GDM1 (cell line): ENCODE data around the gene ZC3H18.

ENCODE experiments used
- DNase-seq: peaks from one replicate; lab custom pipeline; 2025; lab: John Stamatoyannopoulos, UW

The ZC3H18 gene

DNA sequence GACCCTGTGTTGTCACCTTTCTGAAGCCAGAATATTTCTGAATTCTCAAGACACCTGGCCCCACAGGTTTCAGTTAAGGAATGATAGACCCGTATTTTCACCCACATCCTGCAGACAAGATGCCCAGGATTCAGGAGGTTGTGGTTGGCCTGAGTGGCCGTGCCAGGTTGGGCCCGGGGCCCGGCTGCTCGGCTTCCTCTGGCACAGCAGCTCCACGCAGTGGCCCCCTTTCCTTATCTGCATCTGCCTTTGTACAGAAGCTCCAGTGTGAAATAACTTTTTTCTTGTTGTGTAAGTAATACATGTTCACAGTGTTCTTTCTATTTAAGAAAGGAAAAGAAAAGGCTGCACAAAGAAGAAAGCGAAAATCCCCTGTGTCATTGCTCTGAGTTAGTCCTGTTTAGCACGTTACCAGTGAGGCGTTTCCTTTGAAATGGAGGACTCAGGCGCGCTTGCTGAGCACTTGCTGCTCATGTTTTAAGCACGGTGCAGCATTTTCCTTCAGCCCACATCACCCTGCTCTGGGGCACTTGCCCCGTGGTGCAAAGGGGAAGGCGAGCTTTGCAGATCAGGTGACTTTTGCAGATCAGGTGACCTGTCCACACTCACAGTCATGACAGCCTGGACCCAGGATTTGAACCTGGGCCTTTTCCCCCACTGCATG, 12.8 kb downstream of the ZC3H18 start:
- no peak for DNase-seq

GRCh38 chr16:88584676-88585075, 14.5 kb downstream of the ZC3H18 start:
- DNase-seq: no peak

DNA sequence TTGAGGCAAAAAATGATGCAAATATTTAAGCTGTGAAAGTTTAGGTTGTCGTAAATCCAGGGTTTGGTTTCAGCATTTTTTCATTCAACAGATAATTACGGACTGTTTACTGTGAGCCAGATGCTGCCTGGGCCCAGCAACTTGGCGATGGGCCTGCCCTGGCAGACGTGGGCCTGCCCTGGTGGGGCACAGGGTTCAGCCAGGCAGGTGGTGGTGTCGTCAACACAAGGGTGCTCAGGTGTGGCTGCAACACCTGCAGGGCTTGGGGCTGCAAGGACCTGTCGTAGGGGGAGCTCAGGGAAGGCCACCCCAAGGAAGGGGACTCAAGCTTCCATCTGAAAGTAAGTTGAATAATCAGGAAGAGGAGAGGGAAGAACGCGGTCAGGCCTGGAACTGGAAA, 15.1 kb downstream of the ZC3H18 start:
- DNase-seq: no peak

DNA sequence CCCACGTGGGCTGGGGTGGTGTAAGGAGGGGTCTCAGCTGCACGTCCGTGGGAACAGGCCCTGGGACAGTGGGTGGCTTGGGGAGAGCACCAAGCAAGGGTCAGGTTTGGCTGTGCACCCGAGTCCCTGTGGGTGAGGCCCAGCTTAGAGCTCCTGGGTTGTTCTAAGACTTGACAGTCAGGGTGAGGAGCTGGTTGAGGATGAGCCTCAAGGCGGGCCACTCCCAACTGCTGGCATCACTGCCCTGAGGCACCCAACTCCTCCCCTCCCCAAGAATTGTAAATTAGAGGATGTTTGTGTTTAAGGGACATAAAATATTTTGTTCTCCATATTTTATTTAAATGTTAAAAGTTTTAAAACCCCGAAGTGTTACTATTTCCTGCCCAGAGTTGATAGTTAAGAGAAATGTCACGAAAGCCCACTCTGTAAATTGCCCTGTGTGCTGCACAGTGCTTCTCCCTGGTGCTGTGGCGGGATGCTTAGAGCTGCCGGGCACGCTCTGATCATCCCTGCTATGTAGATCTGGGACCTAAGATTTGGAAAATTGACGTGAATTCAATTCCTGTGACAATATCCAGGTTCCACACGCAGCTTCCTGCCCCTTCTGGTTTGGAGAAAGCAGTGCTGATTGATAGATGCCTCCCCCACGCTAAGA, 15.9 kb downstream of the ZC3H18 start:
- DNase-seq: no peak

- DNase-seq: no peak
Observed at GRCh38 chr16:88588148-88588547, 17.9 kb downstream of the ZC3H18 start.

GRCh38 chr16:88588754-88589153, 18.6 kb downstream of the ZC3H18 start:
- no peak for DNase-seq

DNA sequence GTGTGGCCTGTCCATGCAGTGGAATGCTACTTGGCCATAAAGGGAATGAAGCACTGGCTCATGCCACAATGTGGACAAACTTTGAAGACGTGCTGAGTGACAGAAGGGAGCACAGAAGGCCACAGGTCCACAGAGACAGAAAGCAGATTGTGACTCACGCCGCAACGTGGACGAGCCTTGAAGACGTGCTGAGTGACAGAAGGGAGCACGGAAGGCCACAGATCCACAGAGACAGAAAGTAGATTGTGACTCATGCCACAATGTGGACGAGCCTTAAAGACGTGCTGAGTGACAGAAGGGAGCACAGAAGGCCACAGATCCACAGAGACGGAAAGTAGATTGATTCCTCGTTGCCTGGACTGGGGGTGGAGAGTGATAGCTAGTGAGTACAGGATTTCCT, 19.2 kb downstream of the ZC3H18 start:
- no peak for DNase-seq

DNA sequence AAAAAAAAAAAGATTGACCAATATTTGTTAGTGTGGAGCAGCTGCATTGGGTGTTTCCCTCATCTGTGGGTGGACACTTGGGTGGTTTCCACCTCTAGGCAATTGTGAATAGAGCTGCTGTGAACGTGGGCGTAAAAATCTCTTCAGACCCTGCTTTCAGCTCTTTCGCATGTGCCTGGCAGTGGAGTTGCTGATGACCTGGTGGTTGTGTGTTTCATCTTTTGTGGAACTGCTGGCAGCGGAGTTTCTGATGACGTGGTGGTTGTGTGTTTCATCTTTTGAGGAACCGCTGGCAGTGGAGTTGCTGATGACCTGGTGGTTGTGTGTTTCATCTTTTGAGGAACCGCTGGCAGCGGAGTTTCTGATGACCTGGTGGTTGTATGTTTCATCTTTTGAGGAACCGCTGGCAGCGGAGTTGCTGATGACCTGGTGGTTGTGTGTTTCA, 21.4 kb downstream of the ZC3H18 start:
- no peak for DNase-seq

GRCh38 chr16:88593061-88593460, 22.9 kb downstream of the ZC3H18 start:
- DNase-seq: no peak

- no peak for DNase-seq
Observed at GRCh38 chr16:88593489-88593888, 23.3 kb downstream of the ZC3H18 start.

DNA sequence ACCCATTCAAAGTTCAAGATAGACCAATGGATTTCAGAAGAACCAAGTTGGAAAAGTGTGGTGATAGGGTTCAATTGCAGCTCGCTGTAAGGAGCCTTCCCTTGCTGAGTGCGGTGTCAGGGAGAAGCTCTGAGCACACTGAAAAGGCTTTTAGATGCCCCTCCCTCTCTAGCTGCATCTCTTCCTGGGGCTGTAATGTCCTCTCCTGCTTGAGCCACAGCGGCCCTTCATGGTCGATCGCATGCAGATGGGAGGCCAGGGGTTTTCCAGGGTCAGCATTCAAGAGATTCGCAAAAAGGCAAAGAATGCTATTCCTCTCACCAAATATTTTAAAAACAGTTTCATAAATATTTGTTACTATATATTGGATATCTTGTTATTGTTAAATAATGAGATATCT, 23.7 kb downstream of the ZC3H18 start:
- no peak for DNase-seq

DNA sequence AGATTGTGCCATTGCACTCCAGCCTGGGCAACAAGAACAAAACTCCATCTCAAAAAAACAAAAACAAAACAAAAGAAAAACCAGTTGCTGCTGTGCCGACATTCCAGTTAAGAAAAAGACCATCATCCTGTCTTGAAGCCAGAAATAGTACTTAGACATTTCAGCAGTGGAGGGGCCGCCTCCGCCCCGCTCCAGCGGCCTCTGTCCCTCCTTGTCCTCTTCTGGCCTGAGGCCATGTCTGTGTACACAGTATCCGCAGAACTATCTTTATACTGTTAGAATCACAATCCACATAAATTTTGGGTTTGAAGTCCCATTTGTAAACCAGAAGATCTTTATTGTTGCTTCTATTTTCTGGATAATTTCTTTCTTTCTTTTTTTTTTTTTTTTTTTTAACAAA, 24.9 kb downstream of the ZC3H18 start:
- no peak for DNase-seq

GRCh38 chr16:88595921-88596320, 25.7 kb downstream of the ZC3H18 start:
- no peak for DNase-seq

- no peak for DNase-seq
Observed at GRCh38 chr16:88596483-88596882, 26.3 kb downstream of the ZC3H18 start.

GRCh38 chr16:88597856-88598491, 27.8 kb downstream of the ZC3H18 start:
- DNase-seq: no peak

DNA sequence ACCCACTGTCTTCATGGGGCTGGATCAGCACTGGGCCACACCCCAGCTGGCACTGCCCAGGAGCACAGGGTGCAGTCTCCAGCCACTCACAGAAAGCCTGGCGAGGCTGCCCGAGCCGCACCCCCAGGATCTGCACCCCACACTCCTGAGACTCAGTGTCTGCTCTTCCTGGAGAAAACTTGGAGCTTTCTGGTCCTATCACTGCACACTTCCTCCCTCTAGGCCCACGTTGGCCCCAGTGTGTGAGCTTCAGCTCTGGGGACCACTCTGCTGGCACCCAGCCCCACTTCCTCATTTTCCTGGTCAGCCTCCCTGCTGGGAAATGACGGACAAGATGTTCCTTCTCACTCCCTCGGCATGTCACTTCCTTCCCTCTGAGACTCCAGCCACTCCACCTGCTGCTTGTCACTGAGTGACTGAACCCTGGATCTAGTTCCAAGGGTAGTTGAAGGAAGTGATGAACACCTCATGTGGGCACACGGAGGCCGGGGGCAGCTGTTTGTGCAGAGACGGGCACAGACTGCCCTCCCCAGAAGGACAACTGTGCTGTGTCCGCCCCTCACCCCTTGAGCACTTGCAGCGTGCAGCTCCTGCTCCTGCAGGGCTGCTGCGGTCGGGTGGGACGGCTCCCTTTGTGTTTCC, 29.0 kb downstream of the ZC3H18 start:
- DNase-seq: peak; percentile 4

DNA sequence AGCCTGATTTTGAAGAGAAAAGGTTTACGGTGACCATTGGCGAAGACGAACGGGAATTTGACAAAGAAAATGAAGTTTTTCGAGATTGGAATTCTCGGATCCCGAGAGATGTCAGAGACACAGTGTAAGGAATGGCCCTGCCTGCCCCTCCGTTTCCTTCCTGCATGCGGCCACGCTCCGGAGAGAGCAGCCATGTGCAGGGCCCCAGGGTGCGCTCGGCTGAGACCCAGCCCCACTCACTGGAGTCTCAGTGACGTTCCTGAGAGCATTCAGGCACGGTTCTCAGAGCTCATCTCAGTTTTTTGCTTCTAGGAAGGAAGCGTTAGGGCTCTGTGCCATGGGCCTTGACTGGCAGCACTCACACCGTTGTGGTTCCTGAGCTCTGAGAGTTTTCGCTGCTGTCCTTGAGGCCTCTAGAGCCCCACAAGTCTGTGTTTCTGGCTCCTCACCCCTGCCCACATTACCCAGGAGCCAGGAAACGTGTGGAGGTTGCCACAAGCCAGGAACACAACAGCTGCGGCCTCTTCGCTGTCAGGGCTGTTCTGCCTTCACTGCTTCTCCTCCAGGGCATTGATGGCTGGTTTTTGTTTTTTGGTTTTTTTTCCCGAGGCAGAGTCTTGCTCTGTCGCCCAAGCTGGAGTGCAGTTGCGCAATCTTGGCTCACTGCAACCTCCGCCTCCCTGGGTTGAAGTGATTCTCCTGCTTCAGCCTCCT, 29.8 kb downstream of the ZC3H18 start:
- DNase-seq: no peak

- no peak for DNase-seq
Observed at GRCh38 chr16:88600539-88600896, 30.3 kb downstream of the ZC3H18 start.

DNA sequence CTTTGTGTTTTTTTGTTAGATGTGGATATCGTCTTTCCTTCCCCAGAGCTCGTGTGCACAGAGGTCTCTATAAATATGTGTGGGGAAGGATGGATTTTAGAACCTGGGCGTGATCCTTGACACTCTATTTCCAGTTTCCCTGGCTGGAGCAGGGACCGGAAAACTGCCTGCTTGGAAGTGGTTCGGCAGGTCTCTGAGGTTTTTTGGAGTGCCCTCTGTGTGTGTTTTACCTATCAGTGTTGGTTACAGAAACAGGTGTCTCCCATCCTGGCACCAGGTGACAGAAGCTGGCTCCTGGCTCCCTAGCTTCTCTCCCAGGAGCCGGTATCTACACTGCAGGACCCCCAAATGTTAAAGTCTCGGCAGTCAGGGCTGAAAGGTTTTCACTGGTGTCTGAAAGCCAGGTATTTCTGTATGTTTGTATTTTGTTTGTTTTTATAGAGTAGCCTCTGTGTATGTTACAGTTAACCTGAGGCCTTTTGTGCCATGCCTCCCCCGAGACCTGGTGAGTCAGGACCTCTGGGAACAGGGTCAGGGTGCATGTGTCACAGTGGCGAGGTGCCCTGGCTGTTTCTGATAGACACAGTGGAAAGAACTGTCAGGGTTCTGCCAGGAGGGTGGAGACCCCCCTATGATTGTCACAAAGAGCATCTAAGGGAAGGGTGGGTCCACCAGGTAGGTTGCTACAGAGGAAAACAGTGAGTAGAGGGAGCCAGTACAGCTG, 31.3 kb downstream of the ZC3H18 start:
- no peak for DNase-seq

DNA sequence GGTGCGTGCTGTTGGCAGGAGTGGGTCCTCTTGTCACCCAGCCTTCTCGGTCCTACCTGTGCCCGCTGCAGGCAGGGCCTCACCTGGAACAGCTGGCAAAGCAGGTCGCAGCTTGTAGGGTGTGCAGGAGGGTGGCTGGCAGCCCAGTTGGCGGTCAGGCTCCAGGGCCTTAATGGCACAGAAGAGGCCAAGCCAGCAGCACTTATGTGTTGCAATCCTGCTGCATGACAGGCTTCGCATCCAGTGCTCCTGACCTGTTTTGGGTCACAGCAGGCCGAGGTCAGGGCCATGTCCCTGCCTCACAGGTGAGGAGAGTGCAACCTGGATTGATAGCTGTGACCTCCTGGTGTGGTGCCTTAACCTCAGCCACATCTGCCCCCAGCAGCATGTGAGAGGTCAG, 31.9 kb downstream of the ZC3H18 start:
- DNase-seq: no peak
